ENCODE results near the gene COBLL1. TPM values are rescaled to one million over a fixed set of nuclear protein-coding genes. Genes with fewer than 3 reads are reported as not detected.

Gene COBLL1
- total RNA-seq, 1 experiment from 2014 or later = 0.89 TPM

DNA sequence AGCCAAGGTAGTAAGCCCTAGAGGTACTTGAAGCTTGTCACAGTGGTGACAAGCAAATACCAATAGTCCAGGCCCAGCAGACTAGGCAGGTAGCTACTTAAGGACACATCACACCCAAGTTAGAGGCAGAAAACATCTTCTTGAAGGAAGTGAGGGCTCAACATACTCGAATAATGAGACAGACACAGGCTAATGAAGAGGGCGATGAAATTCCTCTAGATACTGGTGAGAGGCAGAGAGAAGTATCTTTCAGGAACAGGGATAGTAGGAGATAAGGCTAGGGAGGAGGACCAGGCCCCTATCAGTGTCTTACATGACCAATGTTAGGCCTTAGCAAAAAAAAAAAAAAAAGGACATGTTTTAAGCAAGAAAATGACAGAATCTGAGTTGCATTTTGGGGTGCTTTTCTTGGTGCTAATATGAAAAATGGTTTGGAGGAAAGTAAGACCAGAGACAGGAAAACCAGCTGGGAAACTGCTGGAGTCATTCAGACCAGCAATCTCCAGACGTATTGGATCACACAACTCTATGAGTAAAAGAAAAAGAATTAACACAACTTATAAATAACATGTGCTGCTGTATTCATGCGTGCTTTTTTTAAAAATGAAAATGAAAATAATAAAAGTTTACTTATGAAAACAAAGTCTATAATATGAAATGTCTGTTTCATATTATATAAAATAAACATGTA is 37.7 kb downstream of the COBLL1 start:
- Histone ChIP-seq H3K27me3 (no peaks in the 10 kb centered on the region), H3K4me3 (no peak overlapping the region), H3K9me3 (no peaks in the 10 kb centered on the region), H3K36me3 (no peaks in the 10 kb centered on the region)
- DNase-seq = no peak

DNA sequence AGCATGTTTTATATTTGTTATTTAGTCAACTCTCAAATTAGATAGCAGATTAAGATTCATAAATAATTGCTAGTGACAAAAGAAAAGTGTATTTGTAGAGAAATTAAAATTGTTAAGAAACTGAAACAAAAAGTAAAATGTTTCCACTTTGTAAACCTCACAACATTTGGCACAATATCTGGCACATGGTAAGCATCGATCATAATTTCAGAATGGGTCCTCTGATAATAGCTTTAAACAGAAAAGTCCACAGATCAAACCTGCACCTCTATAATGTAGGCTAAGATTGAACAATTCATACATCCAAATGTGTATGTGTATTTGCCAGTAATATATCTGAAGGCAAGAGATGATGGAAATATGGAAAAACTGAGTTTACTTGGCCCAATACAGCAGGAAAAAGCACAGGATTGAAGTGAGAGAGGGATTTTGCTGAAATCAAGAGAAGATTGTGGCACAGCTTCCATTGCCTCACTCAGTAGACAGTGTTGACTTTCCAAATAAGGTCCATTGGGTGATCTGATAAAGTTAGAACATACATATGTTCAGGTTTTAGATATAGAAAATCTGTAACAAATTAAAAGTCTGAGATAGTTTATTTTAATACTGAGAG is 39.4 kb downstream of the COBLL1 start:
- Histone ChIP-seq H3K4me3 (no peak overlapping the region), H3K9me3 (no peaks in the 10 kb centered on the region), H3K36me3 (no peaks in the 10 kb centered on the region), H3K27me3 (no peaks in the 10 kb centered on the region)
- DNase-seq = no peak

DNA sequence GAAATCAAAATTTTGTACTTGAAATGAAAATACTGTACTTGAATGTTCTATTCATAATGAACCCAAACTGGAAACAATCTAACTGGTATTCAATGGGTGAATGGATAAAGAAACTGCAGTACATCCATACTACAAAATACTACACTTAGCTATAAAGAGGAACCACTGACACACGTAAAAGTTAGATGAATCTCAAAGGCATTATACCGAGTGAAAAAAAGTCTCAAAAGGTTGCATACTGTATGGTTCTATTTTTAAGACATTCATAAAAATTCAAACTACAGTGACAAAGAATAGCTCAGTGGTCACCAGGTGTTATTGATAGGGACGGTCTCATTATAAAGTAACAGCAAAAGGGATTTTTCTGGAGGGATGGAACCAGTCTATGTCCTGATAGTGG is 41.1 kb downstream of the COBLL1 start:
- no peak for DNase-seq
- H3K9me3 ChIP-seq = no peaks in the 10 kb centered on the region
- no peaks in the 10 kb centered on the region for H3K27me3 ChIP-seq
- H3K36me3 ChIP-seq = no peaks in the 10 kb centered on the region
- no peak overlapping the region for H3K4me3 ChIP-seq

DNA sequence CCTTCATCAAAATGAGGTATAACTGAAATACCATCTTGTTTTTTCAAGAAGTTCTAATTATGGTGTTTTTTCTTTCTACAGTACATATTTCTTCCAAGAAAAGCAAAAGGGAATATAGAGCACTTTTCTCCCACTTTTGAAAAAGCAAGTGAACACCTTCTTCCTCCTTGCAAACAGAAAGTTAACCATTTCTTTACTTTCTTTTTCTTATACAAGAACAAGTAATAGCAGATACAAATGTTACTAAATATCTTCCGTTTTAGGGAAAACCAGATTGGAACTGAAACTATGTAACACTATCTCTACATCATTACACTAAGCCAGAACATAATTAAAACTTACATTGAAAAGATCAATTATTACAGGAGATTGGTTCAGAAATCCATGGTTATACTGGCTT is 44.0 kb downstream of the COBLL1 start:
- Histone ChIP-seq H3K4me3 (0 out of 2 replicates have a peak overlapping the region, but pooled peaks have one; percentile 5), H3K36me3 (no peaks in the 10 kb centered on the region), H3K9me3 (no peaks in the 10 kb centered on the region), H3K27me3 (no peaks in the 10 kb centered on the region)
- no peak for DNase-seq

DNA sequence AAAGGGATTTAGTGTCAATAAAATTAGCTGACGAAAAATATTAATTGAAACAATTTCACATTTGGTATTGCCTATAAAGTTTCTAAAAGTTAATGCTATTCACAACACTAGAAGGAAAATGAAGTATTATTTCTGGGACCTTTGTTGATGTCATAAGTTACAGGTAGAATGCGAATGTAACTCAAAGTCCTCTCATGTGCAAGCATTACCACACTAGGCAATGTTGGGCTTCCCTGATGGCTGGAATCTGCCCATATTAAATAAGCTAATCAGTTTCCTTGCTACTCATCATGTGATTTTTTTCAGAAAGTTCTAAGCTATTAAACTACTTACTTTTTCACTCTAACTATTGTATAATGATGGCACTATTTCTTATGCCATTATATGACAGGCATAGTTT is 44.6 kb downstream of the COBLL1 start:
- Histone ChIP-seq H3K4me3 (no peak overlapping the region), H3K27me3 (no peaks in the 10 kb centered on the region), H3K36me3 (no peaks in the 10 kb centered on the region), H3K9me3 (no peaks in the 10 kb centered on the region)
- no peak for DNase-seq

DNA sequence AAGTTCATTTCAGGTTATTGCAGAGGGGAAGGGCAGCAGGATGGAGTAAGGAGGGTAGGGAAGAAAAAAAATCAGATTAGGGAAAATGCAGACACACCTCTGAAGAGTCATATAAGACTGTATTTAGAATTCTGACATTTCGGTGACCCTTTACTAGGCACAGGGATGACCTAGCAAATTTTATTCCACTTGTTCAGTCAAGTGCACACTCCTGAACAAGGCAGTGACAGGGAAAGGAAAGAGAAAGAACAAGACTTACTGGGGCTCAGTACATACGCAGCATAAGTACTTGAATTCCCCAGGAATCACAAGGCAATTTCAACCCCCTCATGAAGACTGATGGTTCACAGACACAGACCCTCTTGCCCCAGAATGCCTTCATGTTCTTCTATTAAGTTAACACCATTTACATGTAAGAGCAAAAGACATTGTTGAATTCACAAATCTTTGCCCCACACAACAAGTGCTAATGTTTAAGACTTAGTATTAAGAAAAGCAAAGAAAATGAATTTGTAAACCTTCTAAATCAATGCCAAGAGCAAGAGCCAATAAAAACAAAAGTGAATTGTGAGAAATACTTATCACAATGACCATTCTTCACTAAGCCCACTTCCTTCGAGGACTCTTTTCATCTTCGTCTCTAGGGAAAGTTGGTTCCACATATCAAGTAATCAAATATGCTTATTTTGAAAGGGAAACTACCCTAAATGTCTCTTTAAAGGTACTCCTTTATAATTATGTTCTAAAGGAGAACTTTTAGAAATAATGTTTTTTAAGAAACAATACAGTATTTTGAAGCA is 47.0 kb downstream of the COBLL1 start:
- no peak for DNase-seq

DNA sequence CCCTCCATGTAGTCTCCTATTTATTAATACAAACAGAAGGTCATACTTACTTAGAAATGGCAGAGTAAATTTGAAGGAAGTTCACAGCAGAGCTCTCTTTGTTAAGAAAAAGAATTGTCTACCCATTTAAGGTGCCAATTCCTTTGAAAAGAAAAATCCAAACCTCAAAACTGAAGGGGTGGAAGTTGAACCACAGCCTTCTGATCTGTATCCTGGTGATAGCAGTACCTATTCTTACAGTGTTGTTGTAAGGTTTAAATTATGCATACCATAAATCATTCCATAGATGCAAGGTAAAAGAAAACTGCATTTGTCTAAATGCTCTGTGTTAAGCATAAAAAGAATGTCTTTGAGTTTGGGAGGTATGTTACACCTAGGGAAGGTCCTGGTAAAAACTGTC is 47.6 kb downstream of the COBLL1 start:
- DNase-seq = no peak
- Histone ChIP-seq H3K27me3 (no peaks in the 10 kb centered on the region), H3K36me3 (no peaks in the 10 kb centered on the region), H3K4me3 (no peak overlapping the region), H3K9me3 (no peaks in the 10 kb centered on the region)

More for the DNA sequence above, 47.0 kb downstream of the COBLL1 start:
- Histone ChIP-seq H3K4me3 (no peak overlapping the region), H3K27me3 (no peaks in the 10 kb centered on the region), H3K36me3 (no peaks in the 10 kb centered on the region), H3K9me3 (no peaks in the 10 kb centered on the region)

DNA sequence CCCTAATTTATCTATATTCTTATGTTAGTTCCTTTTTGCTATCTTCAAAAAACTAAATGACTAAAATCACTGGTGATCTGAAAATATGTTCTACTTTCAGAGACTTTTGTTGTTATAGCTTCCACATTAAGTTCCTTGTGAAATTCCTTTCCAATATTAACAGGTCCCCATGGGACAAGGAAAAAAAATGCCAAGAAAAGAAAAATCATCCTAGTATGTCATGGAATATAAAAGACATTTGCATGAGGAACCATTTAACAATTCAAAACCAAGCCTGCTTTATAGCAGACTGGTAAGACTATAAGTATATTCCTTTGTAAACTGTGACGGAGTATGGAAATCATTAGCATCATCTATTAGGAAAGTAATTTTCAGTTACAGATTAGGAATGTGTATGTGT is 48.1 kb downstream of the COBLL1 start:
- Histone ChIP-seq H3K36me3 (no peaks in the 10 kb centered on the region), H3K4me3 (no peak overlapping the region), H3K27me3 (no peaks in the 10 kb centered on the region), H3K9me3 (no peaks in the 10 kb centered on the region)
- DNase-seq = no peak

DNA sequence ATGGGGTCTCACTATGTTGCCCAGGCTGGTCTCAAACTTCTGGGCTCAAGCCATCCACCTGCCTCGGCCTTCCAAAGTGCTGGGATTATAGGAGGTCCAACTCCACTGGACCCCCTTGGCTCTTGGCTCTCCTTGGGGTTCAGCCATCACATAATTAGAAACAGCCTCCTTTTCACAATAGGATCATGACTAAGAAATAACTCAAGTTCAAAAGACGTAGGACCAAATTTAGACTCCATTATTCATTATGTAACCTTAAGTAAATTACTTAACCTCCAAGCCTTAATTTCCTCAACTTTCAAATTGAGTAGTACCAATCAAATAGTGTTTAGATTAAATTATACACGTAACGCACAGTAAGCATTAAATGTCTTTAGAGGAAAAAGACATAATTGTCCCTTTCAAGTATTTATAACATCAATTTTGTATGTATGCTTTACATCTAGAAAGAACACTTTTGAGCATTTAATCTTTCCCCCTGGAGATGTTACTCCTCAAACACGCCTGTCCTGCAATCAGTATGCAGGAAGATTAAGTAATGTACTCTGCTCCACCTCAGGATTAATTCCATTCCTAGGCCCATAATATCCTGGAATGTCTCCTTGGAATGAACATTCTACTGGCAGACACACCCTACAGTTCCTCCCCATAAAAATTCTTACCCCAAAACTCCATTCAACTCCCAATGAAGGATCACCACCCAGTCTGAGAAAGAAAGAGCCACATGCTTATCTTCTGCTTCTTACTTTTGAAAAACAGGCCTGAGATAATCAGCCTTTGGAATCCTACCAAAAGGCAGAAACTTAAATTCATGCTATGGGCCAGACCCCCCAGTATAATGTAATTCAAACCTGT is 49.1 kb downstream of the COBLL1 start:
- H3K4me3 ChIP-seq = no peak overlapping the region
- H3K27me3 ChIP-seq = no peaks in the 10 kb centered on the region
- DNase-seq = no peak
- no peaks in the 10 kb centered on the region for H3K36me3 ChIP-seq
- no peaks in the 10 kb centered on the region for H3K9me3 ChIP-seq

DNA sequence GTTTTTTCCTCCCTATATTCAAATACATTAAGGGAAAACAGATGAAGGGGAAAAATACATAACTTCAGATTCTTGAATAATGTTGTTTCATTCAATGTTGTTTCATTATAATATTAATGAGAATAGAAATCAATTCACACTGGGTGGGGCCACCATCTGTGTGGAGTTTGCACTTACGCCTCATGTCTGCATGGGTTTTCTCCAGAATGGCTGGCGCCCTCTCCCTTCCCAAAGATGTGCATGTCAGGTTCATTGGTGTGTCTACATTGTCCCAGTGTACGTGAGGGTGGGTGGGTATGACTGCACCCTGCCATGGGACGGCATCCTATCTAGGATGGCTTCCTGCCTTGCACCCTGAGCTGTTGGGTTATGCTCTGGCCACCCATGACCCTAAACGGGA is 51.7 kb downstream of the COBLL1 start:
- Histone ChIP-seq H3K27me3 (no peaks in the 10 kb centered on the region), H3K4me3 (no peak overlapping the region), H3K36me3 (no peaks in the 10 kb centered on the region), H3K9me3 (no peaks in the 10 kb centered on the region)
- no peak for DNase-seq

DNA sequence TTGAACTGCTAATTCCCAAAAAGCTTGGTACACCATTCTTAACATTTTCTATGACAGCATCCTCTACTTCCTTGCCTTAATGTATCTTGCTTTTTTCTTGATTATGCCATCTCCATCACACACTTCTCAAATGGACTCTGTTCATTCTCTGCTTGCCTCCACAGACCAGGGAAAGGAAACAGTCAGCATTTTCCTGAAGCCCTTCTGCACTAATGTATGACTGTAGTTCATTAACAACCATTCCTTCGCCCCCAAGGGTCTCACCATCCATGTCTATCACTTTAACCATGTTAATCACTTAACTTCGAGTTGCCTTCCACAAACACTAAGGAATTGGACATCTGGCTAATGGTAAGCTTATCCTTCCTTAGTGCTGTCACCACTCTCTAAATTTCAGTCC is 54.8 kb downstream of the COBLL1 start:
- Histone ChIP-seq H3K4me3 (no peak overlapping the region), H3K27me3 (no peaks in the 10 kb centered on the region), H3K36me3 (no peaks in the 10 kb centered on the region), H3K9me3 (no peaks in the 10 kb centered on the region)
- DNase-seq = no peak

DNA sequence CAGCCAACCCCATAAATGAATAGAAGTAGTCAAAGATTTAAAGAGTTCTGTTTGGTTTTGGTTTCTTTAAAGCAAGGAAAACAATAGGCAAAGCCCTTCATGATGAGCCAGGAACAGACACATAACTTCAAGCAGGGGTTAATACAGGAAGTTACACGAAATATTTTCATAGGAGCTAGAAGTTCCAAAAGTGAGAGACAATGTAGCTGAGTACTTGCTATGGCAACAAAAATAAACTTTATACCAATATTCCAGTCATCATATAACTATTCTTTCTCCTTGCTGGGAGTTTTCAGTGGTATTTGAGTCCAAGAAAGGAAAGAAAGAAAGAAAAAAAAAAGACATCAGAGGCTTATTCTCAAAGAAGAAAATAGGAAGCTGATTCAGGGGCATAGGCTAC is 56.2 kb downstream of the COBLL1 start:
- H3K27me3 ChIP-seq = no peaks in the 10 kb centered on the region
- no peaks in the 10 kb centered on the region for H3K36me3 ChIP-seq
- DNase-seq = no peak
- H3K9me3 ChIP-seq = no peaks in the 10 kb centered on the region
- no peak overlapping the region for H3K4me3 ChIP-seq

DNA sequence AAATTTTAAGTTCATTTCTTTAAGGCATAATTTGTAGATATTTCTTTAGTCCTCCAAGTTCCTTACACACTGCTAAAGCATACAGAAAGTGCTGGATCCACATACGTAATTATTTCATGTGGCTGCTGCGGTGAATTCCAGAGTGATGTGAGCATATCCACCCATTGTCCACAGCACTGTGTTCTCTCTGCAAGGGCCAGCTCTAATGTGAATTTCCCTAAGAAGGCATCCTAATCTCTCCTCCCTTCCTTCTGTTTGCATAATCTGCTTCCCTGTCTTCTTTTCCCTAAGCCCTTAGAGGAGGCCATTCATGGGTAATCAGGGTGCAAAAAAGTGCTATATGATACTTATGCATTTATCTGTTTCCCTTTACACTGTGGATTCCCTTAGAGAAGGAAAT is 57.2 kb downstream of the COBLL1 start:
- H3K9me3 ChIP-seq = no peaks in the 10 kb centered on the region
- no peak for DNase-seq

DNA sequence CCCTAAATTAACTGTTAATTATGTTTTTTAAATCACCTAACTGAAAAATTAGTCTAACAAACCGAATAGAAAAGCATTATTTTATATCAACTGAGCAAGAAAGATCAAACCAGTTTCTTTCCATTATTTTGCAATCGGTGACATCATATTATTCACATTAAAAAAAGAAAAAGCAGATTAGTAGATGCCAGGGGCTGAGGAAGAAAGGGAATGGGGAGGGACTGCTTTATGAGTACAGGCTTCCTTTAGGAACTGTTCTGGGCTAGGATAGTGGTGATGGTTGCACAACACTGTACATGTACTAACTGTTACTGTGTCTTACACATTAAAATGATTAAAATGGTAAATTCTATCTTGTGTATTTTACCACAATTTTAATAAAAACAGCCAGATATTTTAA is 59.3 kb downstream of the COBLL1 start:
- no peak for DNase-seq
- H3K4me3 ChIP-seq = no peak overlapping the region
- no peaks in the 10 kb centered on the region for H3K9me3 ChIP-seq
- no peaks in the 10 kb centered on the region for H3K27me3 ChIP-seq
- H3K36me3 ChIP-seq = no peaks in the 10 kb centered on the region

More for the DNA sequence above, 57.2 kb downstream of the COBLL1 start:
- Histone ChIP-seq H3K27me3 (no peaks in the 10 kb centered on the region), H3K36me3 (no peaks in the 10 kb centered on the region), H3K4me3 (no peak overlapping the region)

DNA sequence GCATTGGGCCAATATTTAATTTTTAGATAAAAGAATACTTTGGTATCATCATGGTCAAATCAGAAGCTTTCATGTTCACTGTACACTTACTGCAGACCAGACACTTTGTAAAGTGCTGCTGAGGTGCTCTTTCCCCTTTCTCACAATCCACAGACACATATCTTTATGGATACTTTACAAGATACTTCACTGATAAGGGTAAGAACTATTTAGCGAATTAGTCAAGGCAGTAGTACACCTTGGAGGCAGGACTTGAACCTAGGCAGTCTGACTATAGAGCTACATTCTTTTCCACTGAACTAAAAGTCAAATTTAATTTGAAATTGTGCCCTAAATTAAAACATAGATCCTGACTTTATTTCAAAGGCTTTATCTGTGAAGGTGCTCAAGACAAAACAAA is 60.2 kb downstream of the COBLL1 start:
- DNase-seq = no peak
- H3K27me3 ChIP-seq = no peaks in the 10 kb centered on the region
- no peaks in the 10 kb centered on the region for H3K36me3 ChIP-seq
- H3K9me3 ChIP-seq = no peaks in the 10 kb centered on the region
- no peak overlapping the region for H3K4me3 ChIP-seq

DNA sequence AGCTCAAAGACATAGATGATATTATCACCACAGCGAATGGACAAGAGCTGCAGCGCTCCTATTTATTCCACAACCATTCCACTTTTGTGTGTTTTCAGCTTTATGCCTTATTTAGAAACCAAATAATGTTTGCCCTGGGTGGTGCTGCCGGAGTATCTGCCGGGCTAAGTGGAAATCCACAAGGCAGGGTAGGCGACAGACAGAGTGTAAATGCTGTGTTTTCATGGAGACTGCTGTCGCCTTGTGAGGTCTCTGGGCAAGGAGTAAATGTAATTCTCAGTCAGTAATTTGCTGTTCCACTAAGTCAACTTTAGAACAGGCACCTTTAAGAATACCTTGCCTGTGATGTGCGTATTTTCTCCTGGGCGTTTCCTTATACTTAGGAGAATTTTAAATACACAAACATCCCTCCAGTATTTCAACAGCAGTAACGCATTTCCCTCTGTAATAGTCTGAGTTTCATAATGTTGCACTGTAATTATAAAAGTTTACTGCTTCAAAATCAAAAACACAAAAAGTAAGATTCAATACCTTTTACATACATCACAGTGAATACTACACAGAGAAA is 60.9 kb downstream of the COBLL1 start:
- Histone ChIP-seq H3K36me3 (no peaks in the 10 kb centered on the region), H3K27me3 (no peaks in the 10 kb centered on the region), H3K9me3 (no peaks in the 10 kb centered on the region), H3K4me3 (no peak overlapping the region)
- DNase-seq = no peak

All from MG63 (cell line).